Stomach (tissue), 9 donors: ENCODE results near the gene TPRG1. TPM values are rescaled to one million over a fixed set of nuclear protein-coding genes. Genes with fewer than 3 reads are reported as not detected.
"Not testable (repeated sequence)": the region's sequence is repeated elsewhere in the genome, so short reads cannot be mapped to it uniquely, and the experiment has no call there.

Source experiments
- DNase-seq, 2 donors: peaks; one replicate each; pipeline versions ENCODE4 v3.0.0 to v3.0.0-alpha.2; 2013 to 2019
- H3K27ac ChIP-seq, 5 donors: fragments of 200-600 bp in 4 of 5; sonication (generic) in 4 of 5; one replicate each; pipeline ENCODE4 v1.5.1; 2013 to 2019; ENCODE audit warnings: mild to moderate bottlenecking in 1 of 5, moderate library complexity in 1 of 5
- H3K27me3 ChIP-seq, 3 donors: fragments of 200-600 bp; sonication (generic); one replicate each; pipeline ENCODE4 v1.5.1; 2017 to 2019; ENCODE audit warnings: mixed run types in 1 of 3
- H3K36me3 ChIP-seq, 4 donors: fragments of 200-600 bp; sonication (generic); 1 replicate in 3 of 4; 2 replicates in 1 of 4; pipeline ENCODE4 v1.5.1; 2016 to 2019
- H3K4me1 ChIP-seq, 4 donors: fragments of 200-600 bp; sonication (generic); one replicate each; pipeline ENCODE4 v1.5.1; 2016 to 2019
- H3K4me3 ChIP-seq, 4 donors: fragments of 200-600 bp; sonication (generic) in 3 of 4; one replicate each; pipeline ENCODE4 v1.5.1; 2016 to 2019; ENCODE audit warnings: mild to moderate bottlenecking in 1 of 4
- H3K9me3 ChIP-seq, 4 donors: fragments of 200-600 bp; sonication (generic); one replicate each; pipeline ENCODE4 v1.5.1; 2016 to 2019
- EP300 ChIP-seq: sonication (generic); formaldehyde crosslinking; IDR thresholded peaks from one replicate; pipeline ENCODE4 v1.6.1; 2017; ENCODE audit warnings: antibody characterized with exemption
- POLR2A ChIP-seq, 4 donors: fragments of 450-650 bp; IDR thresholded peaks; one replicate each; pipeline ENCODE4 v1.6.1; 2016; ENCODE audit warnings: antibody characterized with exemption in 4 of 4, control low read depth in 2 of 4, mild to moderate bottlenecking in 1 of 4, moderate library complexity in 1 of 4
- POLR2AphosphoS5 ChIP-seq, 3 donors: sonication (generic); formaldehyde crosslinking; IDR thresholded peaks; one replicate each; pipeline ENCODE4 v1.6.1; 2016; ENCODE audit warnings: antibody characterized with exemption in 3 of 3
- WGBS, 5 donors: extraction: QIAGEN DNeasy Blood & Tissue Kit in 3 of 5; methylation state at CpG; one replicate each; pipeline versions ENCODE4 v1.1.5 to v1.1.7; 2013 to 2018; 5-methylcytosine and 5-hydroxymethylcytosine counted together
- intact Hi-C: fragments of 100-400 bp; cut with DNase I; formaldehyde crosslinking; loops from one replicate; pipeline ENCODE4 v1.15.1; 2023; ENCODE audit warnings: low total_unique reads
- polyA plus RNA-seq, 3 donors: library from polyadenylated mRNA; stranded (reverse); fragments of 200-250 nt; gene quantifications; one replicate each; pipeline ENCODE4 v1.2.3, GENCODE V29; 2013
- total RNA-seq, 5 donors: library from RNA; depleted of rRNA; stranded (reverse); fragments of >200 nt; gene quantifications; one replicate each; pipeline versions ENCODE4 v1.1.0 to v1.2.3, GENCODE V29; 2014 to 2016
- TF ChIP-seq, protein P1 (sequence below), 7 experiments: fragments of 450-650 bp in 4 of 7; fragments of 200-600 bp in 3 of 7; sonication (generic) in 3 of 7; IDR thresholded peaks; one replicate each; pipeline ENCODE4 v1.5.1; 2016 to 2019; ENCODE audit warnings: antibody characterized with exemption in 7 of 7, control low read depth in 2 of 7, mild to moderate bottlenecking in 1 of 7
- donor health status: healthy with polysubstance abuse.
- donor health status: Bipolar disorder and iron deficiency.
- donor health status: healthy.

The TPRG1 gene
- total and polyA plus RNA-seq, 8 donors, result 1.2 to 20.9 (median 3.7) TPM

DNA sequence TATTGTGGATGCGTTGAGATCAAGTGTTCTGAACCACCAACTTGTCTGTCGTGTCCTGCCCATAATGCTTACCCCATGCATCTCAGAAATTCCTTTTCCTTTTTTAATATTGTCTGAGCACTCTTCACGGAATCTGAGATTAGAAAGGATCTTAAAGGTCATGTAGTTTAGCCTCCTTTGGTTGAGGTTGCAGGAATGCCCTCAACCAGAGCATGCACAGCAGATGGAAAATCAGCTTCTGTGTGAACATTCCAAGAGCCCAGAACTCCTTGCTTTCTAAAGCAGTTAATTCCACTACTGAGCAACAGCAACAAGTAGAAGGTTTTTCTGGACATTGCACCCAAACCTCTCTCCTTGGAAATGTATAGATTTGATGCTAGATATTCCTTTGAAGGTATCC is 153.7 kb downstream of the TPRG1 start:
- H3K4me1 ChIP-seq, result peaks cover 0 to 19% (median 12%) of the 10 kb centered on the region in 4 donors
- DNase-seq, result no peak

DNA sequence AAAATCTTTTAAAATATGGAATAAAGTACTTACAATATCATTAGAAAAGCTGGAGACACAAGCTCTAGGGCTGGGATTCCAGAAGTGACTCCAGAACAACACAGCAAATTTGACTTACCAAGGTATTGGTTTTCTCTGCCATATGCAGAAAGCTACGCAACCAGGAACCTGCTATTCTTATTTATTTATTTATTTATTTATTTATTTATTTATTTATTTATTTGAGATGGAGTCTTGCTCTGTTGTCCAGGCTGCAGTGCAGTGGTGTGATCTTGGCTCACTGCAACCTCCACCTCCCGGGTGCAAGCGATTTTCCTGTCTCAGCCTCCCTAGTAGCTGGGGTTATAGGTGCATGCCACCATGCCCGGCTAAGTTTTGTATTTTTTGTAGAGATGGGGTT is 157.9 kb downstream of the TPRG1 start:
- 98 to 99% (median 98%) methylated on average over 4 of the region's 4 CpGs for WGBS, 5 donors
- H3K9me3 ChIP-seq, H3K4me3 ChIP-seq, H3K4me1 ChIP-seq, H3K27ac ChIP-seq, DNase-seq, H3K27me3 ChIP-seq, H3K36me3 ChIP-seq, intact Hi-C loops: not testable (repeated sequence)

More for the DNA sequence above, 153.7 kb downstream of the TPRG1 start:
- Histone ChIP-seq H3K4me3 (no peak overlapping the region), H3K27me3 (no peaks in the 10 kb centered on the region), H3K9me3 (no peaks in the 10 kb centered on the region), H3K27ac (peak overlapping the region; percentile 38 to 77 (median 60)), H3K36me3 (no peaks in the 10 kb centered on the region)
- 60 to 70% (median 67%) methylated on average over 3 of the region's 3 CpGs for WGBS, 5 donors
- TF ChIP-seq EP300, result no peak
- TF ChIP-seq POLR2A (IDR thresholded peaks at IDR 0.05), result no peak
- no peak for TF ChIP-seq POLR2AphosphoS5 (IDR thresholded peaks at IDR 0.05)
- TF ChIP-seq, protein P1, sequence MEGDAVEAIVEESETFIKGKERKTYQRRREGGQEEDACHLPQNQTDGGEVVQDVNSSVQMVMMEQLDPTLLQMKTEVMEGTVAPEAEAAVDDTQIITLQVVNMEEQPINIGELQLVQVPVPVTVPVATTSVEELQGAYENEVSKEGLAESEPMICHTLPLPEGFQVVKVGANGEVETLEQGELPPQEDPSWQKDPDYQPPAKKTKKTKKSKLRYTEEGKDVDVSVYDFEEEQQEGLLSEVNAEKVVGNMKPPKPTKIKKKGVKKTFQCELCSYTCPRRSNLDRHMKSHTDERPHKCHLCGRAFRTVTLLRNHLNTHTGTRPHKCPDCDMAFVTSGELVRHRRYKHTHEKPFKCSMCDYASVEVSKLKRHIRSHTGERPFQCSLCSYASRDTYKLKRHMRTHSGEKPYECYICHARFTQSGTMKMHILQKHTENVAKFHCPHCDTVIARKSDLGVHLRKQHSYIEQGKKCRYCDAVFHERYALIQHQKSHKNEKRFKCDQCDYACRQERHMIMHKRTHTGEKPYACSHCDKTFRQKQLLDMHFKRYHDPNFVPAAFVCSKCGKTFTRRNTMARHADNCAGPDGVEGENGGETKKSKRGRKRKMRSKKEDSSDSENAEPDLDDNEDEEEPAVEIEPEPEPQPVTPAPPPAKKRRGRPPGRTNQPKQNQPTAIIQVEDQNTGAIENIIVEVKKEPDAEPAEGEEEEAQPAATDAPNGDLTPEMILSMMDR (IDR thresholded peaks at IDR 0.05), result no peak
- intact Hi-C loops, result no loop called here

DNA sequence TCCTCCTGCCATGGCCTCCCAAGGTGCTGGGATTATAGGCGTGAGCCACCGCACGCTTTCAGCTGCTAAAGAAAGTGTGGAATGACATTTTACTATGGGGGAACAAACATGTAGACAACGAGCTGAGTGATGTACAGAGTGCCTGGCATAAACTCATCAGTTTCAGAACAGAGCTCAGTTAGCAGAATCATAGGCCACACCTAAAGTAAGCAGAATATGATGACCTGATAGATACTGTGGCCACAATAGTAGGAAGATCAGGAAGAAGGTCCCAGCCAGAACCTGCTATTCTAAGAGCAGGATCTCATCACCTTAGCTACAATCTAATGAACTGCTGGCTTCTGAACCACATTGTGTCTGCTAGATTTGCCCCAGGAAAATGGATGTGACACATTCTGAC is 158.3 kb downstream of the TPRG1 start:
- no peak overlapping the region for H3K4me3 ChIP-seq
- TF ChIP-seq POLR2A (IDR thresholded peaks at IDR 0.05), result no peak
- no peak for TF ChIP-seq EP300
- TF ChIP-seq, protein P1 (IDR thresholded peaks at IDR 0.05), result no peak
- TF ChIP-seq POLR2AphosphoS5 (IDR thresholded peaks at IDR 0.05), result no peak
- intact Hi-C loops, result no loop called here
- peaks cover 0 to 5% (median 4%) of the 10 kb centered on the region in 4 donors for H3K4me1 ChIP-seq
- no peaks in the 10 kb centered on the region for H3K36me3 ChIP-seq
- 92 to 94% (median 93%) methylated on average over 4 of the region's 4 CpGs for WGBS, 5 donors
- H3K27ac ChIP-seq, result no peak overlapping the region
- no peaks in the 10 kb centered on the region for H3K27me3 ChIP-seq
- H3K9me3 ChIP-seq, result no peaks in the 10 kb centered on the region
- no peak for DNase-seq

DNA sequence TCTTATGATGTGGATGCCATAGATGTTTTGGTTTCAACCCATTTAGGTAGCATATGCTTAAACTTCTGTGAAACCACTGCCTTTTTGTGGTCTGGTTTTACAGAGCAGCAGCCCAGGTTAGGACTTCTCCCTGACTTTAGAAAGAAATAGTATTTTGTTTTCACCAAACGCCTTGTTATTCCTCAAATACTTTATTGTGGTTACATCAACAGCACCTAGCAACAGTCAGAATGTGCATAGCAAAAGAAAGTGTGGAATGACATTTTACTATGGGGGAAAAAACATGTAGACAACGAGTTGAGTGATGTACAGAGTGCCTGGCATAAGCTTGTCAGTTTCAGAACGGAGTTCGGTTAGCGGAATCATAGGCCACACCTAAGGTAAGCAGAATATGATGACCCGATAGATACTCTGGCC is 159.2 kb downstream of the TPRG1 start:
- Histone ChIP-seq H3K27ac (no peak overlapping the region), H3K4me1 (no peaks in the 10 kb centered on the region), H3K27me3 (no peaks in the 10 kb centered on the region), H3K4me3 (no peak overlapping the region), H3K9me3 (no peaks in the 10 kb centered on the region), H3K36me3 (no peaks in the 10 kb centered on the region)
- WGBS, 5 donors, result 68 to 85% (median 75%) methylated on average over 6 of the region's 6 CpGs
- TF ChIP-seq POLR2AphosphoS5 (IDR thresholded peaks at IDR 0.05), result no peak
- TF ChIP-seq POLR2A (IDR thresholded peaks at IDR 0.05), result no peak
- no peak for TF ChIP-seq EP300
- TF ChIP-seq, protein P1 (IDR thresholded peaks at IDR 0.05), result no peak
- DNase-seq, result no peak
- intact Hi-C loops, result no loop called here

DNA sequence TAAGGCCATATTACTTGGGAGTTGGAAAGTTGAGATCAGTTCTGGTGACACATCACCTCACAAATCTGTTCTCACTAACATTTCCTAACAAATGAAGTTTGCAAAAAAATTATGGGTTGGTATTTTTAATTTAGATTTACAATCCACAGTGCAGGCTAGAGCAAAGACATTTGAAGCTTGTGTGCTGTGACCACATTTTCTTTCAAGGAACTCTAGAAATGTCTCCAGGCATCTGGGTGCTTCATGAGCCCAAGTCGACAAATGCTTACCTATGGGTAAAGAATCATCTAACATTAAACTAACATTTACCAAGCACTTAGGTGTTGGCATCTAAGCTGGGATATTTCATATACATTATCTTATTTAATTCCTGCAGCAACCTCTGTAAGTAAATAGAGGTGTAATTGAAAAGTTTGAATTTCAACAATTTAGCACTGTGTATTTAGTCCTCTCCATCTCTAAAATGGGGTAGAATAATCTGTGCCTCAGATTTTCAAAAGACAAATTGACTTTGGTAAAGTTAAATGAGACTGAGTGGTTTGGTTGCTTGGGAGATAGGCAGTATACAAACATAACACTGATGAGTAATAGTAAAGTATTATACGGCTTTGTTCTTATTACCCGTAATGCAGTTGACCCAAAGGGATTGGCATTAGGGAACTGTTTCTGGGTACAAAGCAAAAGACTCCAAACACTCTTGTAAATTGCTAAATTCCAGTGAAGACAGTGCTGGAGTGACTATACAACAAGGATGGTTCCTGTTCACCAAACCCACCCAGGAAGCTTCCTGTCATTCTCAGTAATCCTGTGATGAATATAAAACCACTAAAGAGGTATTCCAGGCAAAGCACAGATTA is 162.5 kb downstream of the TPRG1 start:
- Histone ChIP-seq H3K36me3 (no peaks in the 10 kb centered on the region), H3K4me3 (no peak overlapping the region), H3K9me3 (no peaks in the 10 kb centered on the region), H3K27me3 (no peaks in the 10 kb centered on the region), H3K27ac (no peak overlapping the region), H3K4me1 (no peaks in the 10 kb centered on the region)
- TF ChIP-seq POLR2AphosphoS5 (IDR thresholded peaks at IDR 0.05) (no peak), EP300 (no peak), POLR2A (IDR thresholded peaks at IDR 0.05) (no peak)
- TF ChIP-seq, protein P1 (IDR thresholded peaks at IDR 0.05), result no peak
- WGBS, 5 donors, result 31 to 42% (median 32%) methylated on average over 3 of the region's 3 CpGs
- intact Hi-C loops, result no loop called here
- DNase-seq, result peak in 1 of 2 donors; percentile 34
